NK-92 treated with Interleukin-12 subunit alpha and Interleukin-12 subunit beta, amount 100 ng/mL, for 24 hours (cell line): ENCODE results near the gene NCAPH2.

ENCODE experiments used
- DNase-seq: peaks from one replicate; lab custom pipeline; 2025; lab: John Stamatoyannopoulos, UW

NCAPH2 gene

GRCh38 chr22:50507991-50508884, at the start of gene NCAPH2:
TSS of gene NCAPH2 (plus strand) at chr22:50508224. CDS start at chr22:50508338, 114 bp downstream.
- peak; percentile 96 for DNase-seq

GRCh38 chr22:50459016-50459415, 49.0 kb upstream of the NCAPH2 start:
- no peak for DNase-seq

DNA sequence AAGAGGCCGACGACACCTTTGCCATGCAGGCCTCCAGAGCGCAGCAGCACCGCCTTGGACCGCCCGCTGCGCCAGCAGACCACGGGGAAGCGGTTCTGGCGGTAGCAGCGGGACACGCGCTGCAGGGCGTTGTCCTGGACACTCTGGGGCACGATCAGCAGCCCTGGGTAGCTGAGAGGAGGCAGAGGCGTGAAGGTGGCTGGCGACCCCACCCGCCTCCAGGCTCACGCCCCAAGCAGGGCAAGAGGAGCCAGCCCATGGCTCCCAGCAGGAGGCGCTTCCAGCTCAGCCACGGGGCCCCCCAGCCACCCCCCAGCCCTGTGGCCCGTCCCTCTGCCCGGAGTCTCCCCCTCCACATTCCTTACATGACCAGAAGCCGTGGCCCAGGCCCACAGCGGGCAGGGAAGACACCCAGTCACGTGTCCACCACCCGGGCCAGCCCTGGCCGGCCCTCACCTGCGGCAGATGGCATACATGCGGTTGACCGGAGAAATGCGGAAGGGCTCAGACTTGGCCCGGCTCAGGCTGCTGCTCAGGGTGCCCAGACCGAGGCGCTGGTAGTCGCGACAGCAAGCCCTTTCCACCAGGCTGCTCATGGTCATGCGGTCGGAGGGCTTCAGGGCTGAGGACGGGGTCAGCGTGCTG, 48.4 kb upstream of the NCAPH2 start:
- no peak for DNase-seq

DNA sequence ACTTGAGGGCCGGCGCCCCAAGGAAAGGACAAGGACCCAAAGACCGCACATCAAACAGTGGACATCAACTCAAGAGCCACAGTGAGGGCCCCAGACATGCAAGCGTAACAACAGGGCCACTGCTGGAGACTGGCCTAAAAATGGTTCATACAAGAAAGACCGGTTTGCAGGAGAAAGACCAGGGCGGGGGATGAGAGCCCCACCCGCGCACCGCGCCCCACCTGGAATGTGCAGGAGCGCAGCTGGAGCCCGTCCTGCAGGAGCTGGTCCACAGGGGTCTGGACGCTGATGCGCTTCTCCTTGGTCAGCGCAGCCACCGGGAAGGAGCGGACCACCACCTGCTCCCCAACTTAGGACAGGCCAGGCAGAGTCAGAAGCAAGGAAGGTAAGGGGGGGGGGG, 47.1 kb upstream of the NCAPH2 start:
- no peak for DNase-seq

- no peak for DNase-seq
These were observed 46.5 kb upstream of the NCAPH2 start for GRCh38 chr22:50461536-50461935.

DNA sequence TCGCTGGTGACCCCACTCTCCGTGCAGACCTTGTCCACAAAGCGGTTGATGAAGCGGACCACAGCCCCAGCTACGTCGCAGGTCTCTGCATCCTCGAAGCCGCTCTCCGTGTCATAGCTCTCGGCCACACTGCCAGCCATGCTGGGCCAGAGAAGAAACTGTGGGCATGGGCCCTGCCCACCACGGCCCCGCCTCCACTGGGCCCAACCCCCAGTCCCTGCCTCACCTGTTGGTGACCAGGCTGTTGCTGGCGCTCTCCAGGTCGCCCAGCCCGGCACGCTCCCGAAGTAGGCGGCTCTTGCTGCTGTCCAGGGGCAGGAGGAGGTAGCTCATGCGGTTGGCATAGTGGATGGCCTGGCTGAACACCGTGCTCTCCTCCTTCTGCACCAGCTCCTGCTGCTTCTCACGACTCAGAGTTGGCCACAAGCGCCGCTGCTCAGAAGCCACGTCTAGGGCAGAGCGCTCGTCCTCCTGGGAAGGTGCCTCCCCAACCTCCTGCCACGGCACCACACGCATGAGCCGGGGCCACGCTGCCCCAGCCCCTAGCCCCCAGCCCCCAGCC, 46.0 kb upstream of the NCAPH2 start:
- DNase-seq = no peak

DNA sequence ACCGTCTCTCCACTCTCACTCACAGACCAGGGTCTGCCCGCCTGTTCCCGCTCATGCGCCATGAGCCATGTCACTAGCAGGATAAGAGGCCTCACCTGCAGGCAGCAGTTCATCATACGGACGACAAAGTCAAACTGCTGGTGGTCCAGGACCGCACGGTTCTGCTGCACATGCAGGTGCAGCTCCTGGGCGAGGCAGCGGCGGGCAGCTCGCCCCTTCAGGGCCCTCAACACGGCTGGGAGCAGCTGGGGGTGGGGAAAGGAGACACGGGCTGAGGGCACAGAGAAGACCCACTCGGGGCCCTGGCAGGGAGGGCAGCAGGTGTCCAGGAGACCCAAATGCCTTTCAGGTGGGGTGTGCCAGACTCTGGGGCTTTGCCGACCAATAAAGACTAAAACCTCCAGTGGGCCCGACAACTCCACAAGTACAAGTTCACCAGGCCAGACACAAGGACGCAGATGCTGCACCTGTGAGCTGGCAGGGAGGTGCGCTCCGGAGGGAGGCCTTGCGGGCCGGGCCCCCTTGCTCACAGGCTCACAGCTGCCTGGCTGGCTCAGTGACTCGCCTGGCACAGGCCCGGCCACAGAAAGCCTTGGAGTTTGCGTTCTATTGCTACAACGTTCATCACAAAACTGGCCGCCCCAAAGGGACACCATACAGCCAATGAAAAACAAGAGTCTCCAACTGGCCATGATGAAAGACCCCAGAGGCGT, 44.7 kb upstream of the NCAPH2 start:
- DNase-seq = no peak

- DNase-seq = no peak
These were observed 43.6 kb upstream of the NCAPH2 start for GRCh38 chr22:50464451-50464850.

GRCh38 chr22:50465066-50465930, 42.7 kb upstream of the NCAPH2 start:
- no peak for DNase-seq

DNA sequence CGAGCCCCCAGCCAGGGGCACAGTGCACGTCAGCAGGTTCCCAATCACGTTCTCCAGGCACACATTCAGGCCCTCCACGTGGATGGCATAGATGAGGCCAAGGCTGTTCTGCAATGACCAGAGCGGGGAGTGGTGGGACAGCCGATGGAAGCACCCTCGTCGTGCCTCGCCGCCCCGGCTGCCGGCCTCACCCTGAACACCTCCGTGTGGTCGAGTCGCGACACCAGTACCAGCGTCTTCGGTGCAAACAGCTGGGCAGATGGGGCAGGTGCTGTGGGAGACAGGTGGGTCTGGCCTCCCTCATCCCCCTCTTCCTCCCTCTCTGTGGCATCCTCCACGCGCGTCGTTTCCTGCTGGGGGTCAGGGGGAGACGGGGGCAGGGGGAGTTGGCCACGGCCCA, 40.7 kb upstream of the NCAPH2 start:
- DNase-seq = no peak

DNA sequence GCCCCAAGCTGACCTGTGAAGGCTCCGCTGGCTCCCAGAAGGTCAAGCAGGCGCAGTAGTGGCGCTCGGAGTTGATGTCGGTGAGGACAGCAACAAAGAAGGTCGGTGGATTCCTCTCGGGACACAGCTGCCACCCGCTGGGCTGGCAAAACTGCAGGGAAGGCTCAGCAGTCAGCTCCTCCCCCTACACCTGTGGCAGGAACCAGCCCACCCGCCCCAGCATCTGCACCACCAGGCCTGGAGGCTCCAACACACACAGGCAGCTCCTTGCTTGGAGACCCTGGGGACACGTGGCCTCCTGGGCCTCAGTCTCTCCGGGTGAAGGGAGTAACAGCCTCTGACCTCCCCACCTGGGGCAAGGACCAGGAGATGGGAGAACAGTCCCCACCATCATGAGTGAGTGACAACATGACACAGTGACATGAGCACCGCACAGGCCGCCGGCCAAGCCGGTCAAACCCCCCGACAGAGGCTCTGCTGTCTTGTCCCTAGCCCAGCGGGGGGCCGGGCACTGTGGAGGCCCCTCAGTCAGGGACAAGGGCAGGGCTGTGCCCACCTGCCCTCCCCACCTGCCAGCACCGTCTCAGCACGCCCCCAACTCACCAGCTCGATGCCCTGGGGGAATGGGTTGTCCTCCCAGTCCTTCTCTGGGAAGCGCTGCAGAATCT, 40.1 kb upstream of the NCAPH2 start:
- DNase-seq = no peak

GRCh38 chr22:50468626-50469025, 39.4 kb upstream of the NCAPH2 start:
- no peak for DNase-seq

DNA sequence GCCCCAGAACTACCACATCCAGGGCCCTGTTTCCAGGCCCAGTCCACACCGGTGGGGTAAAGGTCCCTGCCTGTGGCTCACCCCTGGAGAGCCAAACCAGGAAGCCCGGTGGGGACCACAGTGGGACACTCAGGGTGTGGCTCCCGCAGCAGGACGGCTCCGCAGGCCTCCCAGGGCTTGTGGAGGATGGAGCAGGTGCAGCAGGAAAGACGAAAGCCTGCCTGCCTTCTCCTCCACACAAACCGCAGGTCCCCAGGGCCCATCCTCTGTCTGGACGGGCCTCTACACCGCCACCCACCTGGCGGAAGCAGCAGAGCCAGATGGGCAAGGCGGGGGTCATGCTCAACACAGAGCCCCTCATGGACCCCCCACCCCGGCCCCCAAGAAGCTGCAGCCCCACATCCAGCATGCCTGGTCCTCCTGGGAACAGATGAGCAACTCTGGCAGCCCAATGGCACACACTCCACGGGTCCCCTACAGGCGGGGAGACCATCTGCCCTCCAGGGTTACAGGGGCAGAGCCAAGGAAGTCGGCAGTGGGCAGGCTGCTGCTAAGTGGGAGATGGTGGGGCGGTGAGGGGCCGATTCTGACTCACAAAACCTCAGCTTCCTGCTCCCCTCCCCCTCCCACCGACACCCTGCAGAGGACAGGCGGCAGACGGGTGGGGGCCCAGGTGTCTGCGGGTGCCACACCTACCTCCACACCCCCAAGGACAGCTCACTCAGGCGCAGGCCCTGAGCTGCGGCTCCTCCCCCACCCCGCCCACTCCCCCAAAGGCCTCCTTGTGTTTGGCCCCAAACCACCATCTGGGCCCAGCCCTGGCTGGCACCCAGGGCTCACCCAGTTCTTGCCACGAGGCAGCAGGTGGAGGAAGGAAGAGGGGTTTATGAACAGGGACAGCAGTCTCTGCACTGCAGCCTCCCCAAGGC, 38.4 kb upstream of the NCAPH2 start:
- peak; percentile 97 for DNase-seq

GRCh38 chr22:50470491-50470890, 37.5 kb upstream of the NCAPH2 start:
- DNase-seq = no peak

- DNase-seq = no peak
These were observed 36.7 kb upstream of the NCAPH2 start for GRCh38 chr22:50471197-50471847.

DNA sequence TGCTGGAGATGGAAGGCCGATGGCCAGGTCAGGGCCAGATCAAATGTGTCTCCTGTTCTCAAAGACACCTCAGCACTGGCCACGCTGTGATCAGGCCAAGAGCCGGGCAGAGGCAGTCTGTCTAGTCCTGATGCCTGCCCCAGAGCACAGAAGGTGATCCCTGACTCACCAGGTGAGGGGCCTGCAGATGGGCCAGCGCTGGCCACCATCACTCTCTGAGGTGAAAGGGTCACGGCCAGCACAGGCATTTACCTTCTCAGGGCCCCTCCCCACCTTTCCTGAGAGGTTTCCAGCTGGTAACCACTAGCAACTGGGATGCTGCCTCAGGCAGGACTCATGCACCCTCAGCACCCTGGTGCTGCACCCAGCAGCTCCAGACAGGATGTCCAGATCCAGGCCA, 36.1 kb upstream of the NCAPH2 start:
- DNase-seq = no peak

DNA sequence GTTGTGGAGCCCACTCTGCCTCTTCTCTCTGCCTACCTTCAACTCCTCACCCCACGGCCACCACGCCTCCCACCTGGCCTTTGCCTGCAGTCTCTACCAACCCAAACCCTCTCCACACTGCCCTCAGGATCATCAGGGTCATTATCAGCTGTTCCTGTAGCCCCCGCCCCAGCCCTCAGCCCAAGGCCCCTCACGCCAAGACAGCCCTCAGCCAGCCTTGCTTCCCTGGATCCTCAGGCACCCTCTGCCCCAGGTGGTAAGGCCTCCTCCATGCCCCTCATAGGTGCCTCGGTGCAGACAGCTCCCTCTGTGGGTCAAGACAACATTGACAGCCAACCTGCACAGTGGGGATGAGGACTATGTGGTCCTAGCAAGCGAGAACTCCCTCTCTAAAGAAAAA, 34.9 kb upstream of the NCAPH2 start:
- DNase-seq = no peak

GRCh38 chr22:50473855-50474671, 34.0 kb upstream of the NCAPH2 start:
- DNase-seq = no peak
